Skeletal muscle tissue (tissue), 4 donors: Measurements from ENCODE around the gene KCNJ18. TPM values are rescaled to one million over a fixed set of nuclear protein-coding genes. Genes with fewer than 3 reads are reported as not detected.
"Not testable (repeated sequence)": the region's sequence is repeated elsewhere in the genome, so short reads cannot be mapped to it uniquely, and the experiment has no call there.

Experiments used
- H3K27ac ChIP-seq: one replicate; pipeline ENCODE4 v1.7.0; 2013; ENCODE audit warnings: mild to moderate bottlenecking, low read depth, low read length, inconsistent platforms
- H3K27me3 ChIP-seq, 3 donors: one replicate each; pipeline ENCODE4 v1.7.0; 2013; ENCODE audit warnings: low read length in 3 of 3; ENCODE audit not compliant: control insufficient read depth in 3 of 3, insufficient read depth in 3 of 3
- H3K36me3 ChIP-seq, 3 donors: one replicate each; pipeline ENCODE4 v1.7.0; 2013; ENCODE audit warnings: low read length in 3 of 3; ENCODE audit not compliant: control insufficient read depth in 3 of 3, insufficient read depth in 3 of 3
- H3K4me1 ChIP-seq, 3 donors: one replicate each; pipeline ENCODE4 v1.7.0; 2013; ENCODE audit warnings: low read length in 3 of 3, mild to moderate bottlenecking in 3 of 3; ENCODE audit not compliant: control insufficient read depth in 3 of 3, insufficient read depth in 3 of 3
- H3K4me3 ChIP-seq, 3 donors: one replicate each; pipeline ENCODE4 v1.7.0; 2013; ENCODE audit warnings: low read length in 3 of 3
- H3K9ac ChIP-seq, 3 donors: one replicate each; pipeline ENCODE4 v1.7.0; 2013; ENCODE audit warnings: low read length in 3 of 3, mild to moderate bottlenecking in 3 of 3, moderate library complexity in 2 of 3, low read depth in 1 of 3
- H3K9me3 ChIP-seq, 3 donors: one replicate each; pipeline ENCODE4 v1.7.0; 2013; ENCODE audit warnings: low read length in 3 of 3; ENCODE audit not compliant: control insufficient read depth in 3 of 3
- total RNA-seq: library from RNA; depleted of rRNA; stranded (reverse); fragments of >200 nt; gene quantifications from one replicate; pipeline ENCODE4 v1.2.3, GENCODE V29; 2014
- donor health status: Osteomylitis.

KCNJ18 gene
- total RNA-seq, 1 donor from 2014 or later = not detected

GRCh38 chr17:21696842-21697507 lies 4.7 kb downstream of the KCNJ18 start:
- not testable (repeated sequence) for H3K9me3 ChIP-seq, H3K4me1 ChIP-seq, H3K9ac ChIP-seq, H3K27me3 ChIP-seq, H3K27ac ChIP-seq, H3K36me3 ChIP-seq, H3K4me3 ChIP-seq

- not testable (repeated sequence) for H3K27ac ChIP-seq, H3K36me3 ChIP-seq, H3K4me1 ChIP-seq, H3K9ac ChIP-seq, H3K4me3 ChIP-seq, H3K9me3 ChIP-seq, H3K27me3 ChIP-seq
Measured at GRCh38 chr17:21697508-21697860, 5.2 kb downstream of the KCNJ18 start.

GRCh38 chr17:21698437-21699075 lies 6.2 kb downstream of the KCNJ18 start:
- not testable (repeated sequence) for H3K36me3 ChIP-seq, H3K4me3 ChIP-seq, H3K4me1 ChIP-seq, H3K9ac ChIP-seq, H3K27ac ChIP-seq, H3K9me3 ChIP-seq, H3K27me3 ChIP-seq

- H3K27ac ChIP-seq, H3K4me3 ChIP-seq, H3K9ac ChIP-seq, H3K4me1 ChIP-seq, H3K27me3 ChIP-seq, H3K9me3 ChIP-seq, H3K36me3 ChIP-seq: not testable (repeated sequence)
Measured at GRCh38 chr17:21699124-21699523, 6.8 kb downstream of the KCNJ18 start.

GRCh38 chr17:21699573-21700236 lies 7.4 kb downstream of the KCNJ18 start:
- H3K36me3 ChIP-seq, H3K4me3 ChIP-seq, H3K4me1 ChIP-seq, H3K27me3 ChIP-seq, H3K9me3 ChIP-seq, H3K9ac ChIP-seq, H3K27ac ChIP-seq: not testable (repeated sequence)

GRCh38 chr17:21701090-21701489 lies 8.8 kb downstream of the KCNJ18 start:
- H3K9ac ChIP-seq, H3K4me1 ChIP-seq, H3K36me3 ChIP-seq, H3K9me3 ChIP-seq, H3K27ac ChIP-seq, H3K27me3 ChIP-seq, H3K4me3 ChIP-seq: not testable (repeated sequence)

GRCh38 chr17:21702029-21702428 lies 9.7 kb downstream of the KCNJ18 start:
- not testable (repeated sequence) for H3K36me3 ChIP-seq, H3K27ac ChIP-seq, H3K9ac ChIP-seq, H3K27me3 ChIP-seq, H3K4me3 ChIP-seq, H3K9me3 ChIP-seq, H3K4me1 ChIP-seq

GRCh38 chr17:21702521-21702920 lies 10.2 kb downstream of the KCNJ18 start:
- not testable (repeated sequence) for H3K27me3 ChIP-seq, H3K4me1 ChIP-seq, H3K36me3 ChIP-seq, H3K9ac ChIP-seq, H3K27ac ChIP-seq, H3K4me3 ChIP-seq, H3K9me3 ChIP-seq

GRCh38 chr17:21702940-21703640 lies 10.8 kb downstream of the KCNJ18 start:
- not testable (repeated sequence) for H3K36me3 ChIP-seq, H3K27ac ChIP-seq, H3K4me3 ChIP-seq, H3K27me3 ChIP-seq, H3K9ac ChIP-seq, H3K9me3 ChIP-seq, H3K4me1 ChIP-seq
